Measurements from ENCODE around the gene RASSF1.

The RASSF1 gene

GRCh38 chr3:50365080-50365841 lies 24.6 kb upstream of the RASSF1 start:
- peak; percentile 88 for DNase-seq (ENCODE audit: low read depth)

DNA sequence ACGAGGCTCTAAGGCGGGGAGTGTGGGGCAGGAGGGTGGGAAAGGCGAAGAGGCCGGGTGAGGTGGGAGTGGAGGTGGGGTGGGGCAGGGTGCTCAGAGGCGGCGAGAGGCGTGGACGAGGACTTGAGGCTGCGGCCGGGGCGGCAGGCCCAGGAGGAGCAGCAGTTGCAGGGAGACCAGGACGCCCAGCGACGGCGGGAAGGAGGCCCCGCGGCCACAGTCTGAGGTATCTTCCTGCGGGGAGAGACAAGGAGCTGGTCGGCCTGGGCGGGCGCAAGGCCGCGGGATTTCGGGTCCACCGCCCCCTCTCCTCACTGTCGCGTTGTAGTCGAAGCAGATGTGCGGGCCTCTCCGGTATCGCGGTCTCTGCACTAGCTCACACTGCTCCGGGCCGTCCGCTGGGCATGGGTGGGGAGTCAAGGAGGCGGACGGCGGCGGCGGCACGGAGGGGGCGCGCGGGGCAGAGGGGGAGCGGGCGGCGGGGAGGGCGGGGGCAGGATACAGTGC lies 24.0 kb upstream of the RASSF1 start:
- DNase-seq (ENCODE audit: low read depth) = no peak

DNA sequence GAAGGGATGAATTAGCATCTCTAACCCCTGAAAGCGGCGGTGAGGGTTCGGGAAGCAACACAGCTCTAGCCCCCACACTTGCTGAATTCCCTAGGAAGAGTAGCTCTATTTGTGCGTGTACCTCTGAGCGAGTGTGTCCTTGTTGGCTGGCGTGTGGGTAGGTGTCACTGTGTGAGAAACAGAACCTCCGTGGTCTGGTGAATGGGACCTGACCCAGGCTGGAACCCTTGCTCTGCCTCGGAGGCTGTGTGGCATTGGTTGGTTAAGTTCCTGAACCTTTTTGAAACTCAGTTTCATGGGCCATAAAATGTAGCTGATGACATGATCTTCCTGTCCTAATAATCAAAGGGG lies 19.1 kb upstream of the RASSF1 start:
- no peak for DNase-seq (ENCODE audit: low read depth)

- peak; percentile 87 for DNase-seq (ENCODE audit: low read depth)
Measured at GRCh38 chr3:50358911-50359759, 18.5 kb upstream of the RASSF1 start, which contains the start of gene TMEM115. TSS of gene TMEM115 (minus strand) at chr3:50359521. CDS start at chr3:50359063, 458 bp downstream.

DNA sequence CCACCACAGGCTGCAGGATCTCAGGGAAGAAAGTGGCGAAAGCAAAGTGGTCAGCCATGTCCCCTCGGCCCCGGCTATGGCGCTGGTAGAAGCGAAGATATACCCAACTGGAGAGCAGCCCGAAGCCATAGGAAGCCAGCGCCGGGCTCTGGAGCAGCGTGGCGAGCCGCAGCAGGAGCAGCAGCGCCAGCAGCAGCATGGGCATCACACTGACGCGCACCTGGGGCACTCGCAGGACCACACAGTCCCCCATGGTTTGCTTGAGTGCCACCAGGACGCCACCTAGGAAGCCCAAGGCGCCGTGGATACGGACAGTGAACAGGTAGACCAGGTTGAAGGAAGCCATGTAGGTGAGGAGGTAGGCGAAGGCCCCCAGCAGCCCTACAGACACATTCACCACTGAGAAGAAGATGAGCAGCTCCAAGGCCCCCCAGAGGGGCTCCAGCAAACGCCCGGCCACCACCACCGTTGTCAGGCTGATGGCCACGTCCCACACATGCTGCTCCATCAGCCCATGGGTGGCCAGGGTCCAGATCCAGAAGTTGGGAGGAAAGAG lies 17.8 kb upstream of the RASSF1 start:
- no peak for DNase-seq (ENCODE audit: low read depth)

DNA sequence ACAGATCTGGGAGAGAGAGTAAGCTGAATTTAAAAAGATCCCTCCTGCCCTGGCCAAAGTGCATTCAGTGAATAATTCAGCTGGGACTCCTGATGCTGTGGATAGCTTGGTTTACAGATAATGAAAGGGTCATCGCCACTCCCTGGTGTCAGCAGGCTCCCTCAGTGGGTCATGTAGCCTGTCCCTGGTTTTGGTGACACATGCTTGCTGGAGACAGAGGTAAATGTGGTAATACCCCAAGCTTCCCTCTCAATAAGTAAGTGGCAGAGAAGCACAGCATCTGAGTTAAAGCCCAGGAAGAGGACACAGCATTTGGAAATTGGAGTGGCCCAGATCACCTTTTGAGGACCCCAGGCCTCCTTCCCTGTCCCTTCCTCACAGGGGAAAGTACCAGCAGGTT lies 16.8 kb upstream of the RASSF1 start:
- DNase-seq (ENCODE audit: low read depth) = no peak

- DNase-seq (ENCODE audit: low read depth) = no peak
Measured at GRCh38 chr3:50356553-50356952, 15.9 kb upstream of the RASSF1 start.

DNA sequence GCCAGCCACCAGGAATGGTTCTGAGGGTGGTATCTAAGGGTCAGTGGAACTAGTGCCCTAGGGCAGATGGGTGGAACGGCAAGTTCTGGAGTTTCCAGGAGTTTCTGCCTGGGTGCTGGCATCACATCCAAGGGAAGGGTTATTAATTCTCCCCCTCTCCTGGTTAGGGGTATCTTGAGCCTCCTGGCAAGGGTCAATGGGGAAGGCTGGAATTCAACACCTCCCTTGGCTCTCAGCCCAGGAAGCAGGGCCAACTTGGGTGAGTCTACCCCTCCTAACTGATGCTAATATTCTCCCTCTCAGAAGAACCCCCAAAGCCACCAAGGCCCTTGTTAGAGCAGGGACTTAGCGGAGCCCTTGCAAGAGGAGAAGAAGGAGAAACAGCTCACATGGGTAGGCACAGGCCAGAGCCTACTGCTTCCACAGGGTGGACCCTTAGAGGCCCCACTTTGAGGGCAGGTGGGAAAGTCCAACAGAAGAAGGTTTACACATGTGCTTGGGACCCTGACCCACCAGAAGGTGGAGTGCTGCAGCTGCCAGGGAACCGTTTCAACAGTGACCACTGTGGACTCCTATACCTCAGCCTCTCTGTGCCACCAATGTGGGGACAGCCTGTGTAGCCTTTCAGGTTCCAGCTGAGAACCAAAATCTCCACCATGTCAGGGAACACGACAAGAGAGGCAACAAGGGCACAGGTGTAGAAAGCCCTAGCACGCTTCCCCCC lies 15.4 kb upstream of the RASSF1 start:
- DNase-seq (ENCODE audit: low read depth) = no peak

- no peak for DNase-seq (ENCODE audit: low read depth)
Measured at GRCh38 chr3:50354850-50355249, 14.2 kb upstream of the RASSF1 start.

DNA sequence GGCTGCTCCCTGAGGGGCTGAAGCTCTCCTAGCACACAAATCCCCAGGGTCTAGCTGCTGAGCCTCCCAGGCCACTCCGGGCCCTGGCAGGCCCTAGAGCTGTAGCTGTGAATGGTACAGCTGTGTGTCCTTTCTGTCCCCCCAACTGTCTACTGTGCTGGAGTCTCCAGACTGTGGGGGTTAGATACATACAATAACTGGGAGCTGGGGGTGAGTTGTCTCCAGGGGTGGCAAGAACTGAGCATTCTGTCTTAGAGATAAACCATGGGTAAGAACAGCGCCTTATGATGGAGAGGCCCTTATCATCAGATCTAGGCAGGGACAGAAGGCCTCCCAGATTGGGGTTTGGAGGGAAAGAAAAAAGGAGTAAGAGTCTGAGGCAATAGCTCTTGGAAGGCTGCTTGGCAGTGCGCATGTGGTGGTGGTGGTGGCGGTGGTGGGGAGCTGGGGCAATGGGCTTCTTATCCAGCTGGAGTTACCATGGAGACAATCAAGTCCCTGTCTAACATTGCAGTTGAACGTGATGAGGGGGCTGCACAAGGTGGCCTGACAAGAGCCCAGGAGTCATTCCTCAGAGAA lies 13.6 kb upstream of the RASSF1 start:
- DNase-seq (ENCODE audit: low read depth) = no peak

GRCh38 chr3:50353245-50354004 lies 12.8 kb upstream of the RASSF1 start:
- no peak for DNase-seq (ENCODE audit: low read depth)

DNA sequence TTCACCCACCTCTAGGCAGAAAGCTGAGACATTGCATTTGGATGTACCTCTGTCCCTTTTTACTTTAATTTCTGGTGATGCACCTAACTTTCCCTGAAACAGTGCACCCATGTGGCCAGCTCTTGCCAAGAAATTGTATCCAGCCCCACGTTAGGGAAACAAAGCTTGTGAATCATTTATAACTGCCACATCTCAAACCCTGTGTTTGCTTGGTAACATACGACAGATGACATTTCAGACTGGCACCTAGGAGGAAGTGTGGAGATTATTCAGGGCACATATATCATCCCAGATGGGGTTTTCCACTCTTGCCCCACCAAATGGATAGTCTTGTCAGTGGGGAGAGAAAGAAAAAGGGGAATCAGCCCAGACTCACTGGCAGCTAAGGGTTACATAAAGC lies 12.1 kb upstream of the RASSF1 start:
- no peak for DNase-seq (ENCODE audit: low read depth)

DNA sequence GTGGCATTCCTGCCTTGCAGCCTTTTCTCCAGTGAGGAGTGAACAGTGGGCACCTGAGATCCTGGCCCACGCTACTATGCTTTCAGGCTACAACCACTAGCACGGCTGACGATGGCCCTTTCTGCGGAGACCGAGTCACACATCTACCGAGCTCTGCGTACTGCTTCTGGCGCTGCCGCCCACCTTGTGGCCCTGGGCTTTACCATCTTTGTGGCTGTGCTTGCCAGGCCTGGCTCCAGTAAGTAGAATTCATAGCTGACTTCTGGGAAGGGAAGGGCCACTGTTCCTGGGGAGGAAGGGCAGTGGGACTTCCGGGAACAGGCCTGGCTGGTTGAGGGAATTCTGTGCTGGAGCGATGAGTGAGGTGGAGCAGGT lies 10.7 kb upstream of the RASSF1 start:
- DNase-seq (ENCODE audit: low read depth) = no peak

- DNase-seq (ENCODE audit: low read depth) = peak; percentile 99
Measured at GRCh38 chr3:50350527-50351322, 10.1 kb upstream of the RASSF1 start, which contains the start of the genes CYB561D2 and NPRL2. TSS of gene CYB561D2 (plus strand) at chr3:50350862. CDS start at chr3:50351434, 572 bp downstream. TSS of gene NPRL2 (minus strand) at chr3:50350775. CDS start at chr3:50350652, 123 bp downstream.

- DNase-seq (ENCODE audit: low read depth) = no peak
Measured at GRCh38 chr3:50350213-50350526, 9.5 kb upstream of the RASSF1 start.

DNA sequence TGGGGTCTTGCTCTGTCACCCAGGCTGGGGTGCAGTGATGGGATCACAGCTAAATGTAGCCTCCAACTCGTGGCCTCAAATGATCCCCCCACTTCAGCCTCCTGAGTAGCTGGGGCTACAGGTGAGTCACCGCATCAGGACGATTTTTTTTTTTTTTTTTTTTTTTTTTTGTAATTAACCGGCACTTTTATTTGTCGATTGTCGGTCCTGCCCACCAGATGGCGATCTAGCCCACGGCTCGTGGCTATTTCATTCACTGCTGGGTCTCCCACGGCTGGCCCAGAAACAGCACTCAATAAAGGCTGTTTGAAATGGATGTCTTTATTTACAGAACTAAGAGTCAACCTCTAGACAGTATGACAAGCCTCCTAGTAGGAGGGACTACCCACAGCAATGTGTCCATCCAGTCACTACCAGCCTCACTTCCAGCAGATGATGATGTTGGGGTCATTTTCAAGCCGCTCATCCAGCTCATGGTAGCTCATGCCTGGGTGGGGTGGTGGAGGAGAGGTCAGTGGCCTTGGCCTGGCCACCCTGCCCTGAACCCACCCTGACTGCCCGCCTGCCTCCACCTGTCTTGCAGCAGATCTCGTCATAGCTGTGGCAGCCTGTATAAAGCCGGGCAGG lies 6.7 kb upstream of the RASSF1 start:
- peak; percentile 50 for DNase-seq (ENCODE audit: low read depth)

- peak; percentile 51 for DNase-seq (ENCODE audit: low read depth)
Measured at GRCh38 chr3:50345586-50346234, 5.1 kb upstream of the RASSF1 start, which contains the start of gene ZMYND10. TSS of gene ZMYND10 (minus strand) at chr3:50345732. CDS start at chr3:50345579, 153 bp downstream.

GRCh38 chr3:50345008-50345407 lies 4.4 kb upstream of the RASSF1 start:
- DNase-seq (ENCODE audit: low read depth) = no peak

All from stimulated activated CD8-positive, alpha-beta memory T cell treated with anti-CD3 and anti-CD28 coated beads, Interleukin-7, amount 100 ng/mL, for 24 hours (primary cell).